ENCODE measurements around the gene PRDM8. TPM values are rescaled to one million over a fixed set of nuclear protein-coding genes. Genes with fewer than 3 reads are reported as not detected.

The PRDM8 gene
- total RNA-seq (2014; rRNA removed; shearing (Covaris generic)): 0.07 TPM in 1 of 2 replicates, not detected in the other

GRCh38 chr4:80196922-80197573 lies at the start of gene PRDM8:
PRDM8 (plus strand) TSS chr4:80197503; CDS start chr4:80200081, 2,578 bp downstream.
- no peaks in the 10 kb centered on the region for H3K36me3 ChIP-seq (replicated peaks; ENCODE audit: control insufficient read depth, insufficient read depth, low read length)
- peak within 1 kb of the TSS; percentile 19; the same call in 1 of the 2 replicates for H3K4me3 ChIP-seq (ENCODE audit: insufficient read depth, low read depth, low read length)
- peak; percentile 72 for DNase-seq
- peaks cover 100% of the 10 kb centered on the region for H3K27me3 ChIP-seq (ENCODE audit: control insufficient read depth, insufficient read depth, low read length)

- no peak overlapping the region for H3K4me3 ChIP-seq (ENCODE audit: insufficient read depth, low read depth, low read length)
- no peak for DNase-seq
- H3K27me3 ChIP-seq (ENCODE audit: control insufficient read depth, insufficient read depth, low read length): no peaks in the 10 kb centered on the region
- H3K36me3 ChIP-seq (replicated peaks; ENCODE audit: control insufficient read depth, insufficient read depth, low read length): no peaks in the 10 kb centered on the region
Observed at GRCh38 chr4:80150387-80151180, 46.7 kb upstream of the PRDM8 start.

- no peaks in the 10 kb centered on the region for H3K27me3 ChIP-seq (ENCODE audit: control insufficient read depth, insufficient read depth, low read length)
- H3K36me3 ChIP-seq (replicated peaks; ENCODE audit: control insufficient read depth, insufficient read depth, low read length): no peaks in the 10 kb centered on the region
- no peak for DNase-seq
- H3K4me3 ChIP-seq (ENCODE audit: insufficient read depth, low read depth, low read length): no peak overlapping the region
Observed at GRCh38 chr4:80151981-80152380, 45.3 kb upstream of the PRDM8 start.

GRCh38 chr4:80153874-80154544 lies 43.3 kb upstream of the PRDM8 start:
- Histone ChIP-seq H3K36me3 (replicated peaks; ENCODE audit: control insufficient read depth, insufficient read depth, low read length) (no peaks in the 10 kb centered on the region), H3K27me3 (ENCODE audit: control insufficient read depth, insufficient read depth, low read length) (no peaks in the 10 kb centered on the region), H3K4me3 (ENCODE audit: insufficient read depth, low read depth, low read length) (no peak overlapping the region)
- no peak for DNase-seq

- Histone ChIP-seq H3K27me3 (ENCODE audit: control insufficient read depth, insufficient read depth, low read length) (no peaks in the 10 kb centered on the region), H3K36me3 (replicated peaks; ENCODE audit: control insufficient read depth, insufficient read depth, low read length) (no peaks in the 10 kb centered on the region), H3K4me3 (ENCODE audit: insufficient read depth, low read depth, low read length) (no peak overlapping the region)
- DNase-seq: no peak
Observed at GRCh38 chr4:80154545-80154933, 42.8 kb upstream of the PRDM8 start.

- no peak for DNase-seq
- Histone ChIP-seq H3K36me3 (replicated peaks; ENCODE audit: control insufficient read depth, insufficient read depth, low read length) (no peaks in the 10 kb centered on the region), H3K27me3 (ENCODE audit: control insufficient read depth, insufficient read depth, low read length) (no peaks in the 10 kb centered on the region), H3K4me3 (ENCODE audit: insufficient read depth, low read depth, low read length) (no peak overlapping the region)
Observed at GRCh38 chr4:80155316-80155982, 41.9 kb upstream of the PRDM8 start.

GRCh38 chr4:80156410-80156809 lies 40.9 kb upstream of the PRDM8 start:
- Histone ChIP-seq H3K27me3 (ENCODE audit: control insufficient read depth, insufficient read depth, low read length) (no peaks in the 10 kb centered on the region), H3K36me3 (replicated peaks; ENCODE audit: control insufficient read depth, insufficient read depth, low read length) (no peaks in the 10 kb centered on the region), H3K4me3 (ENCODE audit: insufficient read depth, low read depth, low read length) (no peak overlapping the region)
- no peak for DNase-seq

GRCh38 chr4:80161413-80162058 lies 35.8 kb upstream of the PRDM8 start:
- Histone ChIP-seq H3K36me3 (replicated peaks; ENCODE audit: control insufficient read depth, insufficient read depth, low read length) (no peaks in the 10 kb centered on the region), H3K4me3 (ENCODE audit: insufficient read depth, low read depth, low read length) (no peak overlapping the region), H3K27me3 (ENCODE audit: control insufficient read depth, insufficient read depth, low read length) (no peaks in the 10 kb centered on the region)
- DNase-seq: no peak

GRCh38 chr4:80162418-80162817 lies 34.9 kb upstream of the PRDM8 start:
- Histone ChIP-seq H3K4me3 (ENCODE audit: insufficient read depth, low read depth, low read length) (no peak overlapping the region), H3K36me3 (replicated peaks; ENCODE audit: control insufficient read depth, insufficient read depth, low read length) (no peaks in the 10 kb centered on the region), H3K27me3 (ENCODE audit: control insufficient read depth, insufficient read depth, low read length) (no peaks in the 10 kb centered on the region)
- DNase-seq: no peak

GRCh38 chr4:80165855-80166254 lies 31.4 kb upstream of the PRDM8 start:
- H3K4me3 ChIP-seq (ENCODE audit: insufficient read depth, low read depth, low read length): no peak overlapping the region
- no peak for DNase-seq
- H3K36me3 ChIP-seq (replicated peaks; ENCODE audit: control insufficient read depth, insufficient read depth, low read length): no peaks in the 10 kb centered on the region
- H3K27me3 ChIP-seq (ENCODE audit: control insufficient read depth, insufficient read depth, low read length): no peaks in the 10 kb centered on the region

- H3K36me3 ChIP-seq (replicated peaks; ENCODE audit: control insufficient read depth, insufficient read depth, low read length): no peaks in the 10 kb centered on the region
- no peak overlapping the region for H3K4me3 ChIP-seq (ENCODE audit: insufficient read depth, low read depth, low read length)
- no peak for DNase-seq
- H3K27me3 ChIP-seq (ENCODE audit: control insufficient read depth, insufficient read depth, low read length): no peaks in the 10 kb centered on the region
Observed at GRCh38 chr4:80171251-80171650, 26.1 kb upstream of the PRDM8 start.

GRCh38 chr4:80171656-80172055 lies 25.6 kb upstream of the PRDM8 start:
- Histone ChIP-seq H3K4me3 (ENCODE audit: insufficient read depth, low read depth, low read length) (no peak overlapping the region), H3K36me3 (replicated peaks; ENCODE audit: control insufficient read depth, insufficient read depth, low read length) (no peaks in the 10 kb centered on the region), H3K27me3 (ENCODE audit: control insufficient read depth, insufficient read depth, low read length) (no peaks in the 10 kb centered on the region)
- no peak for DNase-seq

GRCh38 chr4:80172203-80172602 lies 25.1 kb upstream of the PRDM8 start:
- H3K4me3 ChIP-seq (ENCODE audit: insufficient read depth, low read depth, low read length): no peak overlapping the region
- DNase-seq: no peak
- H3K27me3 ChIP-seq (ENCODE audit: control insufficient read depth, insufficient read depth, low read length): no peaks in the 10 kb centered on the region
- no peaks in the 10 kb centered on the region for H3K36me3 ChIP-seq (replicated peaks; ENCODE audit: control insufficient read depth, insufficient read depth, low read length)

GRCh38 chr4:80173401-80173800 lies 23.9 kb upstream of the PRDM8 start:
- no peak for DNase-seq
- Histone ChIP-seq H3K36me3 (replicated peaks; ENCODE audit: control insufficient read depth, insufficient read depth, low read length) (no peaks in the 10 kb centered on the region), H3K4me3 (ENCODE audit: insufficient read depth, low read depth, low read length) (no peak overlapping the region), H3K27me3 (ENCODE audit: control insufficient read depth, insufficient read depth, low read length) (no peaks in the 10 kb centered on the region)

All from H7 (cell line).